Measurements from ENCODE around the gene CARS2.

GRCh38 chr13:110636701-110637201 is 69.2 kb downstream of the CARS2 start:
- TF ChIP-seq CTCF (IDR thresholded peaks at IDR 0.05; ENCODE audit: insufficient read depth, low read length, poor library complexity, severe bottlenecking), result no peak
- TF ChIP-seq EZH2phosphoT487 (conservative IDR thresholded peaks at IDR 0.05; ENCODE audit: low read length), result no peak
